ENCODE data around the gene GRAMD1B.

GRAMD1B gene

DNA sequence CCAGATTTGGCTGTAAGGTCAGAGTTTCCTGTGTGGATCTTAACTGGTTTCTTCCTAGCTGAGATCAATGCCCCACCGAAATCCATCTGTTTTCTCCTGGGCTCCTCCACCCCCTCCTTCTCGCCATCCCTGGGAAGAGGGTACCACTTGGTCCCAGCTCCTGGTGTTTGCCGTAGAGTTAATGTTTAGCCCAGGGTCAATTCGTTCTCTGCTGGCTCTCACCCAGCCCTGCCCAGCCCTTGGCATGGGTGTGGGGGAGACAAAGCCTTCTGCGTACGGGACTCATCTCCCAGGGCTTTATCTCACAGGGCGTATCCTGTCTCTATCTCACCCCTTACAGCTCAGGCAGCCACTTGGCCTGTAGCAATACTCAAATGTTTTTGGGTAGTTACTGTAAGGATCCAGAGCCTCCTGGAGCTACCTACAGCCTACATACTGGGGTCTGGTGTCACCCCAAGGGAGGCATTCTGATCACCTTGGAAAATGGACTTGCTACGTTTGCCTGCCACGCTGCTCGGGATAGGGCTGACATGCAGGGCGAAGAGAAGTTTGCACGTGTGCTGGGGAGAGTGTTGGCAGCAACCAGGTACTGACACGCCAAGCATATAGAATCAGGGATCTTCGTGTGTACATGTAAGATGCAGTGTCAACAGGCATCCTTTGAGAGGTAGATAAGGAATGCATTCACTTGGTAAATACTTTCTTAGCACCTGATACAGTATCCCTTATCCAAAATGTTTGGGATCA is 158.2 kb downstream of the GRAMD1B start:
- no peak for DNase-seq (ENCODE audit: low read depth in 3 of 3)

- DNase-seq (ENCODE audit: low read depth in 3 of 3), result no peak
Observed at GRCh38 chr11:123588864-123589262, 158.8 kb downstream of the GRAMD1B start.

- DNase-seq (ENCODE audit: low read depth in 3 of 3), result no peak
Observed at GRCh38 chr11:123590296-123590912, 160.3 kb downstream of the GRAMD1B start.

DNA sequence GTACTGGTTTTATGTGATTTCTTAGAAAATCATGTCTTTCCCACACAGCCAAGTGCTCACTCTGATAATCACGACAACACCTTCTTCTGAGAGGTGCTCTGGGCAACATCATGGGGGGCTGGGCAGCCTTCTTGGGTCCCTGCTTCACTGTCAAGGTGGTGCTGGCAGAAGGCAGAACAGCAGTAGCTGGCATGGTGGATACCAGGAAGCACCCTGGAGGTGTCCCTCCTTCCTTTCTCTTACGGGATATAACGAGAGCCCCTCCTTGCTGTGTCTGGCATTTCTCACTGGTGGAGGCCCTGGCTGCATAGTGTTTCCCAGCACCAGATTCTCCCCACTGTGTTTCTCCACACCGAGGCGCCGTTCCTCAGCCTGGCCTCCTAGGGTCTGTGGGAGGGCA is 163.5 kb downstream of the GRAMD1B start:
- no peak for DNase-seq (ENCODE audit: low read depth in 3 of 3)

GRCh38 chr11:123594188-123594901 is 164.3 kb downstream of the GRAMD1B start:
- no peak for DNase-seq (ENCODE audit: low read depth in 3 of 3)

DNA sequence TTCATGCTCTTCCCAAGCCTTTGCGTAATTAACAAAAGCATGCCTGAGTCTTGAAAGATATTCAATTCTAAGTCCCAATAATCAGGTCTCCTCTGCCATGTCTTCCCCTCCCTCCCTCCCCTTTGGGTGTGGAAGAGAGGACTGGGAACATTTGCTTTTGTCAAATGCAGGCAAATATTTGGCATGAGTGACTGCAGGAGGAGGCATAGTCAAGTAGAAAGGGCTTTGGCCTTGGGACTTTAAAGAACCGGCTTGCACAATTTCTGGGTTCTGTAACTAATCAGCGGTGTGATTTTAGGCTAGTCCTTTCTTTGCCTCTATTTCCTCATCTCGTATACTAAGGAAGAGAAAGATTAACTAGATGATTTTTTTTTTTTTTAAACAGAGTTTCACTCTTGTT is 164.9 kb downstream of the GRAMD1B start:
- DNase-seq (ENCODE audit: low read depth in 3 of 3), result no peak

- DNase-seq (ENCODE audit: low read depth in 3 of 3), result no peak
Observed at GRCh38 chr11:123597859-123598258, 167.8 kb downstream of the GRAMD1B start.

DNA sequence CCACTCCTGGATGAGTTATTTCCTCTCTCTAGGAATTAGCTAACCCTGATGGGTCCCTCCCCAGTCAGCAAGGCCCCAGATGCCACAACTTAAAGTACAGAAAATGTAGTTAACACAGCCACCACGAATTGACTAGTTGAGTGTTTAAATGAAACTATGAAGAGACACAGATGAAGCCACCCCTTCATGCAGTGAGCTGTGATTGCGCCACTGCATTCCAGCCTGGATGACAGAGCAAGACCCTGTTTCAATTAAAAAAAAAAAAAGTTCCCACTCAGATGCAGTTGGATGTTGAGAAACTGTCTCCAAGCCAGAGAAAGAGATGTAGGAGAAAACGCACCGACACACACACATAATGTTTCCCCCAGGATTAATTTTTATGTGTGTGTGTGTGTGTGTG is 171.1 kb downstream of the GRAMD1B start:
- no peak for DNase-seq (ENCODE audit: low read depth in 3 of 3)

DNA sequence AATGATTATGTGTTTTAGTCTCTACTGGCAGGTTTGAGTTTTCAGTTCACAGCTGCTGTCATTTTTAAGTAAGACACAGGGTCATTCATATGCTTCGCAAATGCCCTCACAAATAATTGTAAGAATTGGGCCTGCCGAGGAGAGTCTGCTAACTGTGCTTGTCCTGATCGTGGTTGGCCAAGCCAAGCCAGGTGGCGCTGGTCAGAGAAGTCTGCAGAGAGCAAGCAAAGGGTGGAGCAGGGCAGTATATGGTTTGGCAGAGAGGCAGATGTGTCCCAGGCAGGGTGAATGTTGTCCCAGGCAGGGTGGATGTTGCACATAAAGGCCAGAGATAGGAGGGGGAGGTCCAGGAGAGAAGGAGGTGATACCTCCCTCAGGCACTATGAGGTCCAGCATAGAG is 171.7 kb downstream of the GRAMD1B start:
- no peak for DNase-seq (ENCODE audit: low read depth in 3 of 3)

- no peak for DNase-seq (ENCODE audit: low read depth in 3 of 3)
Observed at GRCh38 chr11:123603666-123604065, 173.6 kb downstream of the GRAMD1B start.

DNA sequence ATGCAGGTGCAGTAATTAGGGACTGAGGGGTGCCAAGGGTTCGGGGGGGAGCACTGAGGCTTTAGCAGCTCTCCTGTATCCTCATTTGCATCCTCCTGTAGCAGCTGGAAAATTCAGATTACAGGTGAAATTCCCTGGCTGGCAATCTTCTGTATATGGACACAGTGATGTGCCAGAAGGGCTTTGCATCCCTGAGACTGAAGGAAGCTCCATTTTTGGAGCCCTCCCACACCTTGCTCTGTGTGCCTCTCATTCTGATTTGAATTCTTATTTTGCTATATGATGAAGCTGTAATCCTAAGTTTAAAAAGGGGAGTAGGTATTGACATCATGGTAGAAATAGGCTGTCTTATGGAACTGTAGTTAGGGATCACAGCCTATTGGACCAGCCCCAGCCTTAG is 177.7 kb downstream of the GRAMD1B start:
- DNase-seq (ENCODE audit: low read depth in 3 of 3), result no peak

DNA sequence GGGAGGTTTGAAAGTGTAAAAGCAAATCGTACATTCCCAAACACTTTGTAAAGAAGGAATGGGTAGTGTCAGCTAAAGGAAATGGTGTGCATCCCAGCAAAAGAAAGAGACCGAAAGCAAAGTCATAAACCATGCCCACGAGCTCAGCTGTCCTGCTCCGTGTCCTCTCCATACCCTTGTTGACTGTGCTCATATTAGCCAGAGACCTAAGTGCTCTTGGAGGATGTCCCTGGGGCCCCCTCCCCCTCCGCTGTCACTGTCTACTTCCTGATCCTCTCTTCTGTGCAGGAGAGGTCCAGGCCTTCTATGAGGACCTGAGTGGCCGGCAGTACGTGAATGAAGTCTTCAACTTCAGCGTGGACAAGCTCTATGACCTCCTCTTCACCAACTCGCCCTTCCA is 178.3 kb downstream of the GRAMD1B start:
- no peak for DNase-seq (ENCODE audit: low read depth in 3 of 3)

DNA sequence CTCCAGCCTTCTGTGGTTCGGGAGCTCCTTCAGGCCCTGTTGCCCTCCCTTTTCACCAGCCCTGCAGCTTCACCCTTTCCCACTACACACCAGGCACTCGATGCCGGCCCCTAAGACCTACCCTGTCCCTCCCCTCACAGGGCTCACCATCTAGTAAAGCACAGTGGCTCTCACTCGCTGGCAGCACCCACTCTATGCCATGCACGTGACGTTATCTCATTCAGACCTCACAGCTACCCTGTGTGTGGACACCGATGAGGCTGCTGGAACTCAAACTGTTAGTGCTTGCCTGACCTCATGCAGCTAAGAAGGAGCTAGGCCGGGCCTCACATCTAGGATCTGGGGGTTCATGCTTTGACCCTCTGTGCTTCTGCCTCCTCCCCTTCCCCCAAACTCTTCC is 178.9 kb downstream of the GRAMD1B start:
- DNase-seq (ENCODE audit: low read depth in 3 of 3), result no peak

GRCh38 chr11:123611698-123612097 is 181.6 kb downstream of the GRAMD1B start:
- DNase-seq (ENCODE audit: low read depth in 3 of 3), result no peak

GRCh38 chr11:123616505-123617198 is 186.6 kb downstream of the GRAMD1B start:
- no peak for DNase-seq (ENCODE audit: low read depth in 3 of 3)

DNA sequence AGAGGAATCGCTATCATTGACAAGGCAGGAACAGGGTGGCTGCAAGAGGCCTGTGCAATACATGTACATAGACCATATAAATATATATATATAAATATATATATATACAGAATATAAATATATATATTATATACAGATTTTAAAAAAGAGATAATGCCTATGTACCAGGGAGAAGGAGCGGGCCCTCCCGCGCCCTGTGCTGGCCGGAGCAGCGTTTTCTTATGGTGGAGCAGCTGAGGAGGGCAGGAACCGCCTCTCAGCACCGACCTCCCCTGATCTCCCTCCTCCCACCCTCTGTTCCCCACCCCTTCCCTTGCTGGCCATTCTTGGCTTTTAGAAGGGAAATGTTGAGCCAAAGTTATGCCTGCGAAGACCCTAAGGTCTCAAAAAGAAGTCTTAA is 192.5 kb downstream of the GRAMD1B start:
- DNase-seq (ENCODE audit: low read depth in 3 of 3), result no peak

- no peak for DNase-seq (ENCODE audit: low read depth in 3 of 3)
Observed at GRCh38 chr11:123624974-123625373, 194.9 kb downstream of the GRAMD1B start.

GRCh38 chr11:123628936-123629683 is 199.0 kb downstream of the GRAMD1B start:
- DNase-seq (ENCODE audit: low read depth in 3 of 3), result no peak

GRCh38 chr11:123630126-123630608 is 200.1 kb downstream of the GRAMD1B start:
- DNase-seq (ENCODE audit: low read depth in 3 of 3), result no peak

- no peak for DNase-seq (ENCODE audit: low read depth in 3 of 3)
Observed at GRCh38 chr11:123640029-123640428, 210.0 kb downstream of the GRAMD1B start.

DNA sequence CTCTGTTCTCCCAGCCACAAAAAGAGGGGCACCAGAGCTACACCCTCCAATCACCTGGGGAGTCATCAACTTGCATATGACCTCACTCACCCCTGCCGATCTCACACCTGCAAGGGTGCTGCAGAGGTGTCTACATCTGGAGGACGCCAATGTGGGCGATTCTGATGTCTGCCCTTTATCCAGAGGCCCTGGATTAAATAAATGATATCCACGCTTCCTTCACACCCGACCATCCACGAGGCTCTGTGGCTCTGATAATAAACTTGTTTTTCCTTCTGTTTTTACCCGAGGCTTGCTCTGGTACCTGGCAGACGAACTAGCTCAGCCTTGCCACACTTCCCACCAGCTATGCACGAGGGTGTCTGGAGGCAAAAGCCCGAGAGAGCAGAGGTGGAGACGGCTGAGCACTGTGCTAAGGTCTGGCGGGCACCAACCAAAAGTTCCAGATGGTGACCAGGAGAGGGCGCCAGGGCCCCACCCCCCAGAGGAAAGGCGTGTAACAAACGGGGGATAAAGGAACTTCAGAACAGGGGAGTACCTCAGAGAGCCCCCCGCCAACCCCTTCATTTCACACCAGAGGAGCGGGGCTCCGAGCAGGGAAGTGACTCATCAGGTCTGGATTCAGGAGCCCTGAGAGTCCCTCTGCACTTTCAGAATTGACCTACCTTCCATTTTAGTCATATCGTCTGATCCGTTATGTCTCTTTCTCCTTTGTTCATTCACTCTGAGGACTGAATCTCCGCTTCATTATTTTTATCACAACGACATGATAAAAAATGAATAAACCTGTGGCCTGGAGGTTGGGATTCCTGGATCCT is 210.8 kb downstream of the GRAMD1B start:
- DNase-seq (ENCODE audit: low read depth in 3 of 3), result peak in 2 of 3 donors; percentile 12 to 25
